ENCODE results near the gene DAB2IP. TPM values are rescaled to one million over a fixed set of nuclear protein-coding genes. Genes with fewer than 3 reads are reported as not detected.

DAB2IP gene
- total RNA-seq, 1 donor from 2014 or later, result 67.8 TPM

- H3K9me3 Mint-ChIP-seq (ENCODE audit: low read depth), result peaks cover 13% of the 10 kb centered on the region
- TF ChIP-seq CTCF (IDR thresholded peaks at IDR 0.05; ENCODE audit: unreplicated experiment), result no peak
- no peak overlapping the region for H3K4me3 Mint-ChIP-seq (ENCODE audit: low read depth)
- H3K27me3 Mint-ChIP-seq, result peaks cover 5% of the 10 kb centered on the region
- no peaks in the 10 kb centered on the region for H3K4me1 Mint-ChIP-seq (ENCODE audit: low read depth)
- H3K36me3 Mint-ChIP-seq (ENCODE audit: insufficient read depth), result no peaks in the 10 kb centered on the region
- H3K27ac Mint-ChIP-seq, result no peak overlapping the region
- DNase-seq (ENCODE audit: low spot score, unreplicated experiment), result no peak
Measured at GRCh38 chr9:121807823-121808278, 156.4 kb downstream of the DAB2IP start.

- Mint-ChIP-seq H3K27me3 (peaks cover 3% of the 10 kb centered on the region), H3K4me3 (ENCODE audit: low read depth) (no peak overlapping the region), H3K4me1 (ENCODE audit: low read depth) (no peaks in the 10 kb centered on the region), H3K9me3 (ENCODE audit: low read depth) (peaks cover 13% of the 10 kb centered on the region), H3K36me3 (ENCODE audit: insufficient read depth) (no peaks in the 10 kb centered on the region), H3K27ac (no peak overlapping the region)
- no peak for DNase-seq (ENCODE audit: low spot score, unreplicated experiment)
- TF ChIP-seq CTCF (IDR thresholded peaks at IDR 0.05; ENCODE audit: unreplicated experiment), result no peak
Measured at GRCh38 chr9:121808781-121809180, 157.3 kb downstream of the DAB2IP start.

GRCh38 chr9:121809356-121810050, 158.1 kb downstream of the DAB2IP start:
- Mint-ChIP-seq H3K27me3 (peaks cover 3% of the 10 kb centered on the region), H3K27ac (no peak overlapping the region), H3K9me3 (ENCODE audit: low read depth) (peaks cover 7% of the 10 kb centered on the region), H3K4me3 (ENCODE audit: low read depth) (no peak overlapping the region), H3K4me1 (ENCODE audit: low read depth) (peaks cover under 1% of the 10 kb centered on the region), H3K36me3 (ENCODE audit: insufficient read depth) (no peaks in the 10 kb centered on the region)
- no peak for TF ChIP-seq CTCF (IDR thresholded peaks at IDR 0.05; ENCODE audit: unreplicated experiment)
- no peak for DNase-seq (ENCODE audit: low spot score, unreplicated experiment)

GRCh38 chr9:121810489-121810888, 159.1 kb downstream of the DAB2IP start:
- no peaks in the 10 kb centered on the region for H3K36me3 Mint-ChIP-seq (ENCODE audit: insufficient read depth)
- TF ChIP-seq CTCF (IDR thresholded peaks at IDR 0.05; ENCODE audit: unreplicated experiment), result no peak
- no peak overlapping the region for H3K27ac Mint-ChIP-seq
- no peak for DNase-seq (ENCODE audit: low spot score, unreplicated experiment)
- H3K27me3 Mint-ChIP-seq, result peaks cover 3% of the 10 kb centered on the region
- H3K9me3 Mint-ChIP-seq (ENCODE audit: low read depth), result no peaks in the 10 kb centered on the region
- no peak overlapping the region for H3K4me3 Mint-ChIP-seq (ENCODE audit: low read depth)
- peaks cover 10% of the 10 kb centered on the region for H3K4me1 Mint-ChIP-seq (ENCODE audit: low read depth)

GRCh38 chr9:121811140-121811539, 159.7 kb downstream of the DAB2IP start:
- H3K9me3 Mint-ChIP-seq (ENCODE audit: low read depth), result no peaks in the 10 kb centered on the region
- no peak for TF ChIP-seq CTCF (IDR thresholded peaks at IDR 0.05; ENCODE audit: unreplicated experiment)
- H3K4me1 Mint-ChIP-seq (ENCODE audit: low read depth), result peaks cover 15% of the 10 kb centered on the region
- H3K27ac Mint-ChIP-seq, result no peak overlapping the region
- no peak overlapping the region for H3K4me3 Mint-ChIP-seq (ENCODE audit: low read depth)
- H3K27me3 Mint-ChIP-seq, result peaks cover 3% of the 10 kb centered on the region
- no peaks in the 10 kb centered on the region for H3K36me3 Mint-ChIP-seq (ENCODE audit: insufficient read depth)
- no peak for DNase-seq (ENCODE audit: low spot score, unreplicated experiment)
